Measurements from ENCODE around the gene SLC25A44. TPM values are rescaled to one million over a fixed set of nuclear protein-coding genes. Genes with fewer than 3 reads are reported as not detected.
A peak's percentile ranks its signal among the peaks of the same experiment; 100 is the strongest.

Gene SLC25A44
- polyA plus RNA-seq (13.7 and 16.2 TPM in 2 replicates), polyA minus RNA-seq (17.0 and 17.6 TPM in 2 replicates)

DNA sequence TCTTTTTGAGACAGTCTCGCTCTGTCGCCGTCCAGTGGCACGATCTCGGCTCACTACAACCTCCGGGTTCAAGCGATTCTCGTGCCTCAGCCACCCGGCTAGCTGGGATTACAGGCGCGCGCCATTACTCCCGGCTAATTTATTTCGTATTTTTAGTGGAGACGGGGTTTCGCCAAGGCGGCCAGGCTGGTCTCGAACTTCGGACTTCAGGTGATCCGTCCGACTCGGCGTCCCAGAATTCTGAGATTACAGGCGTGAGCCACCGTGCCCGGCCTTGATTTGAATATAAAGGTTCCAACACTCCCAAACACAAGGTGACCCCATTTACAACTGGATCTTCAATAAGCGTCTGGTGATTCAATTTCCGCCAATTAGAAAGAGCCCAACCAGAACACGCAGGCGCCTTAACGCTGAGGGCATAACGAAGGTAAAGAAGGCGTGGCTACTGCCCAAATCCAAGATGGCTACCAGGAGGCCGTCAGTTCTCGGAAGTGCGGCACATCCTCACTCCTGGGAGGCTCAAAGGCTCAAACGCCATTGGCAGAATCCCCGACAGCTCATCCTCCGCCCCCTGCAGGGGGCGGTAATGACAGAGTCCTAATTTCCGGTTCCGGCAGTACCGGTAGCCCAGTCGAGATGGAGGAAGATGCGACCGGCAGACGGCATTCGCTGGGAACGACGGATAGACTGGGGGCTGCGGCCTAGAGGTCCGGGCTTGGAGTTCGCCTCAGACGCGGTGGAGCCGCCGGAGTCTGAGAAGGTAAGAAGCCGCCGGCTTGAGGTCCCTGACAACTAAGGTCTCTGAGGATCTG lies at the start of gene SLC25A44:
Gene SLC25A44 (plus strand): TSS at position 617 of the 812 bp plus-strand sequence. CDS start 5,744 bp downstream, outside the sequence.
- Histone ChIP-seq H3K4me3 (ENCODE audit: low read length) (peak within 1 kb of the TSS; percentile 85), H3K9me2 (ENCODE audit: insufficient read depth, low read length) (no peaks in the 10 kb centered on the region), H3K4me2 (ENCODE audit: low read length) (peak within 1 kb of the TSS; percentile 90), H3K27ac (ENCODE audit: low read length) (peak within 1 kb of the TSS; percentile 87), H4K20me1 (ENCODE audit: insufficient read depth) (no peaks in the 10 kb centered on the region), H3K27me3 (ENCODE audit: insufficient read depth, low read depth, low read length) (no peaks in the 10 kb centered on the region), H3K36me3 (ENCODE audit: insufficient read depth, low read length) (no peaks in the 10 kb centered on the region), H3K9ac (ENCODE audit: low read length) (peak within 1 kb of the TSS; percentile 84), H3F3A (ENCODE audit: insufficient read depth, low read length, poor library complexity, severe bottlenecking) (peaks cover 3% of the 10 kb centered on the region), H3K9me3 (ENCODE audit: low read length) (no peaks in the 10 kb centered on the region), H3K79me2 (replicated peaks; ENCODE audit: insufficient read depth, low read length) (peaks cover 36% of the 10 kb centered on the region), H2AFZ (ENCODE audit: low read depth, low read length) (peak within 1 kb of the TSS; percentile 75)
- TF ChIP-seq CTCF (IDR thresholded peaks at IDR 0.05; ENCODE audit: poor library complexity, severe bottlenecking) (peak; percentile 79), POLR2AphosphoS5 (IDR thresholded peaks at IDR 0.05) (peak; percentile 94), MXI1 (conservative IDR thresholded peaks at IDR 0.05; ENCODE audit: poor library complexity, severe bottlenecking) (peak; percentile 86), TAF1 (IDR thresholded peaks at IDR 0.05; ENCODE audit: low read depth) (peak; percentile 80), EZH2 (IDR thresholded peaks at IDR 0.05; ENCODE audit: borderline replicate concordance, insufficient read depth, low read length, poor library complexity, severe bottlenecking) (no peak), SMC3 (conservative IDR thresholded peaks at IDR 0.05; ENCODE audit: poor library complexity) (peak; percentile 37), EP300 (conservative IDR thresholded peaks at IDR 0.05; ENCODE audit: poor library complexity, severe bottlenecking) (peak; percentile 51), RAD21 (conservative IDR thresholded peaks at IDR 0.05) (no peak)
- TF ChIP-seq, protein P1, sequence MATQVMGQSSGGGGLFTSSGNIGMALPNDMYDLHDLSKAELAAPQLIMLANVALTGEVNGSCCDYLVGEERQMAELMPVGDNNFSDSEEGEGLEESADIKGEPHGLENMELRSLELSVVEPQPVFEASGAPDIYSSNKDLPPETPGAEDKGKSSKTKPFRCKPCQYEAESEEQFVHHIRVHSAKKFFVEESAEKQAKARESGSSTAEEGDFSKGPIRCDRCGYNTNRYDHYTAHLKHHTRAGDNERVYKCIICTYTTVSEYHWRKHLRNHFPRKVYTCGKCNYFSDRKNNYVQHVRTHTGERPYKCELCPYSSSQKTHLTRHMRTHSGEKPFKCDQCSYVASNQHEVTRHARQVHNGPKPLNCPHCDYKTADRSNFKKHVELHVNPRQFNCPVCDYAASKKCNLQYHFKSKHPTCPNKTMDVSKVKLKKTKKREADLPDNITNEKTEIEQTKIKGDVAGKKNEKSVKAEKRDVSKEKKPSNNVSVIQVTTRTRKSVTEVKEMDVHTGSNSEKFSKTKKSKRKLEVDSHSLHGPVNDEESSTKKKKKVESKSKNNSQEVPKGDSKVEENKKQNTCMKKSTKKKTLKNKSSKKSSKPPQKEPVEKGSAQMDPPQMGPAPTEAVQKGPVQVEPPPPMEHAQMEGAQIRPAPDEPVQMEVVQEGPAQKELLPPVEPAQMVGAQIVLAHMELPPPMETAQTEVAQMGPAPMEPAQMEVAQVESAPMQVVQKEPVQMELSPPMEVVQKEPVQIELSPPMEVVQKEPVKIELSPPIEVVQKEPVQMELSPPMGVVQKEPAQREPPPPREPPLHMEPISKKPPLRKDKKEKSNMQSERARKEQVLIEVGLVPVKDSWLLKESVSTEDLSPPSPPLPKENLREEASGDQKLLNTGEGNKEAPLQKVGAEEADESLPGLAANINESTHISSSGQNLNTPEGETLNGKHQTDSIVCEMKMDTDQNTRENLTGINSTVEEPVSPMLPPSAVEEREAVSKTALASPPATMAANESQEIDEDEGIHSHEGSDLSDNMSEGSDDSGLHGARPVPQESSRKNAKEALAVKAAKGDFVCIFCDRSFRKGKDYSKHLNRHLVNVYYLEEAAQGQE (IDR thresholded peaks at IDR 0.05; ENCODE audit: borderline replicate concordance) = peak; percentile 60

- Histone ChIP-seq H3K36me3 (ENCODE audit: insufficient read depth, low read length) (no peaks in the 10 kb centered on the region), H2AFZ (ENCODE audit: low read depth, low read length) (no peak overlapping the region), H3K9ac (ENCODE audit: low read length) (no peak overlapping the region), H3K27ac (ENCODE audit: low read length) (no peak overlapping the region), H3K79me2 (replicated peaks; ENCODE audit: insufficient read depth, low read length) (no peaks in the 10 kb centered on the region), H3K9me2 (ENCODE audit: insufficient read depth, low read length) (no peaks in the 10 kb centered on the region), H3K4me2 (ENCODE audit: low read length) (no peak overlapping the region), H3K9me3 (ENCODE audit: low read length) (no peaks in the 10 kb centered on the region), H3K27me3 (ENCODE audit: insufficient read depth, low read depth, low read length) (no peaks in the 10 kb centered on the region), H3K4me3 (ENCODE audit: low read length) (no peak overlapping the region), H3F3A (ENCODE audit: insufficient read depth, low read length, poor library complexity, severe bottlenecking) (no peaks in the 10 kb centered on the region), H4K20me1 (ENCODE audit: insufficient read depth) (no peaks in the 10 kb centered on the region)
- TF ChIP-seq EZH2 (IDR thresholded peaks at IDR 0.05; ENCODE audit: borderline replicate concordance, insufficient read depth, low read length, poor library complexity, severe bottlenecking) (no peak), RAD21 (conservative IDR thresholded peaks at IDR 0.05) (no peak)
Measured at GRCh38 chr1:156144742-156145141, 49.2 kb upstream of the SLC25A44 start.
